Skeletal muscle satellite cell (primary cell): Measurements from ENCODE around the gene EFTUD2.

ENCODE experiments used
- H3K27me3 ChIP-seq: 2 replicates; pipeline ENCODE4 v1.7.0; 2013; ENCODE audit warnings: low read length; ENCODE audit not compliant: control insufficient read depth, insufficient read depth
- H3K36me3 ChIP-seq: 2 replicates; pipeline ENCODE4 v1.7.0; 2013; ENCODE audit warnings: mild to moderate bottlenecking, control low read depth, low read length; ENCODE audit not compliant: insufficient read depth
- H3K4me1 ChIP-seq: 2 replicates; pipeline ENCODE4 v1.7.0; 2013; ENCODE audit warnings: low read length; ENCODE audit not compliant: control insufficient read depth, insufficient read depth
- H3K4me2 ChIP-seq: 2 replicates; pipeline ENCODE4 v1.7.0; 2013; ENCODE audit warnings: mild to moderate bottlenecking, low read length
- H3K4me3 ChIP-seq: 2 replicates; pipeline ENCODE4 v1.7.0; 2013; ENCODE audit warnings: low read length
- H3K9ac ChIP-seq: 2 replicates; pipeline ENCODE4 v1.7.0; 2013; ENCODE audit warnings: mild to moderate bottlenecking, low read depth, low read length, moderate library complexity
- H3K9me3 ChIP-seq: replicated peaks from 2 replicates; pipeline ENCODE4 v1.7.0; 2013; ENCODE audit warnings: mild to moderate bottlenecking, control low read depth, low read length

Gene EFTUD2

GRCh38 chr17:44924107-44924544 lies 24.9 kb upstream of the EFTUD2 start:
- Histone ChIP-seq H3K36me3 (peaks cover 16% of the 10 kb centered on the region), H3K4me2 (no peak overlapping the region), H3K4me3 (no peak overlapping the region), H3K27me3 (no peaks in the 10 kb centered on the region), H3K4me1 (no peaks in the 10 kb centered on the region), H3K9me3 (no peaks in the 10 kb centered on the region), H3K9ac (no peak overlapping the region)

GRCh38 chr17:44922746-44923470 lies 23.7 kb upstream of the EFTUD2 start:
- Histone ChIP-seq H3K4me1 (no peaks in the 10 kb centered on the region), H3K9ac (no peak overlapping the region), H3K4me2 (no peak overlapping the region), H3K4me3 (no peak overlapping the region), H3K27me3 (no peaks in the 10 kb centered on the region), H3K36me3 (peaks cover 12% of the 10 kb centered on the region), H3K9me3 (no peaks in the 10 kb centered on the region)

- H3K4me2 ChIP-seq = no peak overlapping the region
These were observed 22.9 kb upstream of the EFTUD2 start for GRCh38 chr17:44922136-44922535.

DNA sequence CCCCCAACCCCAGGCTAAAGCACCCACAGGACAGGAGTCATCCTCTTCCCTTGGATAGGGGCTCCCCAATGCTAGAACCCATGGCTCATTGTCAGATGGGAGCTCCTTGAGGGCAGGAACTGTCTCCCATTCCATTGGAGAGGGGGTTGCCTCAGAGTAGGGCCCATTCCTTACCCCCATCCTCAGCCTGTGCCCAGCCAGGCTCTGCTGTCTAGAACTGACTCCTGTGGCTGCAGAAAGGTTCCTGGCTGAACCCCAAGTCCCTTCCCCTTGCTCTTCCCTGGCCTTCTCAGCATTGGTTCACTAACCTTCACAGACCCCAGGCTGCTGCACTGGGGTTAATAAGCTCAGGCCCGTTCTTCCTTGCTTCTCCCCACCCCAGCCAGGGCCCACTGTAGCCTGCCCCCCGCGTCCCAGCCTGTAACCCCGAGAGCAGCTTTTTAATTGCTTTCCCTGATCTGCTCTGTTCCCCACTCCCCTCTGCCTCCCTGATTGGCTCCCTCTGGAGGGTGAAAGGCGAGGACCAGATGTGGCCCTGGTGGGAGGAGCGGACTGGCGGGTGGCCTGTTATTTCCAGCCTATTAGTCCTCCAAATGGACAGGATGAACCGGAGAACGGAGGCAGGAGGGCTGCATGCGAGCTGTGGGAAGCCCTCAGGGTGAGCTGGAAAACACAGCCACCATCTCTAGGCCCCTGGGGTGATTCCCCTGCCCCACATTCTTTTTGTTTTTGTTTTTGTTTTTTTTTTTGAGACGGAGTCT lies 22.1 kb upstream of the EFTUD2 start:
- peaks cover 13% of the 10 kb centered on the region for H3K4me1 ChIP-seq
- H3K36me3 ChIP-seq = peaks cover 4% of the 10 kb centered on the region
- H3K9me3 ChIP-seq = no peaks in the 10 kb centered on the region
- H3K27me3 ChIP-seq = no peaks in the 10 kb centered on the region
- no peak overlapping the region for H3K4me3 ChIP-seq
- H3K9ac ChIP-seq = no peak overlapping the region
- H3K4me2 ChIP-seq = no peak overlapping the region

More at GRCh38 chr17:44922136-44922535, 22.9 kb upstream of the EFTUD2 start:
- H3K36me3 ChIP-seq = peaks cover 5% of the 10 kb centered on the region
- H3K4me3 ChIP-seq = no peak overlapping the region
- no peaks in the 10 kb centered on the region for H3K9me3 ChIP-seq
- H3K9ac ChIP-seq = no peak overlapping the region
- no peaks in the 10 kb centered on the region for H3K27me3 ChIP-seq
- peaks cover 4% of the 10 kb centered on the region for H3K4me1 ChIP-seq

DNA sequence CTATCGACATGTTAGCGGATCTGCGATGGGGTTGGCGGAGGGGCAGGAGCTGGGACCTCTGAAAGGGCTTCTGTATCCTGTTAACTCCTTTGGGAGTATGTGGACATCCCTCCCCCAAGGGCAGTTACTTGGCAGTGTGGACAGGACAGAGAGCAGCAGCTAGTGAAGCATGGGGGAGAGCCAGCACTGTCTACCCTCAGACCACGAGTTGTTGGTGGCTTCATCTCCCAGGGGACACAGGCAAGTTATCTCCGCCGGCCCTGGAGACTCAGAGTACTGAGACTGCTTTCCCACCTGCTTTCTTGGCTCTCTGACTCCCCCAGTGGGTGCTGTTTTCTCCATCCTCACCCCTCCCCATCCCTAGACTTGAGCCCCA lies 21.3 kb upstream of the EFTUD2 start:
- Histone ChIP-seq H3K9me3 (no peaks in the 10 kb centered on the region), H3K4me2 (no peak overlapping the region), H3K36me3 (no peaks in the 10 kb centered on the region), H3K4me3 (no peak overlapping the region), H3K27me3 (peaks cover 1% of the 10 kb centered on the region), H3K4me1 (peaks cover 17% of the 10 kb centered on the region), H3K9ac (no peak overlapping the region)

DNA sequence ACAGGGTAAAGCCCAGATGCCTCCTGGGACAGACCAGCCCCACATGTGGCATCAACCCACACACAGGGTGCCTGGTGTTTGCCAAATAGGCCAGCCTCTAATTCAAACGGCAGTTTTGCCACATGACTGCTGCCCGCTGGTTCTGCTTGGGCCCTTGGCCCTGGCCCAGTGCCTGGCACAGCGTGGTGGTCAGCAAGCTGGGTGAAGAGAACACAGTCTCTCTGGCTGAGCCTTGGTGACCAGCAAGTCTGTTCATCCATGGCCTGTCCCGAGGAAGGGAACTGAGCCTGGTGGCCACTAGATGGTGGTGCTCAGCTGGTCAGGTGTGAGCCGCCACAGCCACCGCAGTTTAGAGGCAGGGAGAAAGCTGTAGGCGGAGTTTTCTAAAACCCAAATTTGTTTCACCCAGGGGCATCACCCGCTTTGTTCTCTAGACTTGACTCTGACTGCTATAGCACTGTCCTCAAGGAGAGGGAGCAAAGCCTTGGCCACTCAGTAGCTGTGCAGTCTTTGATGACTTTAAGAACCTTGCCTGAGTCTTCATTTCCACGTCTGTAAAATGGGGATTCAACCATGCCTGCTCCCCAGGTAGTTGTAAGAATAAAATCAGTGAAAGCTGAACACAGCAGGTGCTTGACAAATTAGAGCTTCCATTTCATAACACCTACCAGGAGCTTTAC lies 20.8 kb upstream of the EFTUD2 start:
- Histone ChIP-seq H3K4me1 (peaks cover 17% of the 10 kb centered on the region), H3K9ac (no peak overlapping the region), H3K36me3 (no peaks in the 10 kb centered on the region), H3K27me3 (peaks cover 2% of the 10 kb centered on the region), H3K4me2 (no peak overlapping the region), H3K4me3 (no peak overlapping the region), H3K9me3 (no peaks in the 10 kb centered on the region)

DNA sequence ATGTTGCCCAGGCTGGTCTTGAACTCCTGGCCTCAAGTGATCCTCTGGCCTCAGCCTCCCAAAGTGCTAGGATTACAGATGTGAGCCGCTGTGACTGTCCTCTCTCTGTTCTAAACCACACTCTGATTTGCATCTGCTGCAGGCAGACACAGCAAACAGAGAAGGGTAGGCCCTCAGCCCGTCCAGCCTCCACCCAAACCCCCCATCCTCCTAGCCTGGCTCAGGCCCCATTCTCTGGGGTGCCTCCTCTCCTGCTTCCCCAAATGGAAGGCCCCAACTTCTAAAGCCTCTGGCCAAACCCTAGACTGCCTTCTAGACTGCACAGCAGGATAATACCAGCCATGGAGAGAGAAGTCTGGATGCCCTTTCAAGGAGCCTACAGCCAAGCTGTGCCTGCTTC lies 20.2 kb upstream of the EFTUD2 start:
- no peaks in the 10 kb centered on the region for H3K9me3 ChIP-seq
- H3K36me3 ChIP-seq = no peaks in the 10 kb centered on the region
- peaks cover 2% of the 10 kb centered on the region for H3K27me3 ChIP-seq
- H3K4me3 ChIP-seq = no peak overlapping the region
- H3K4me2 ChIP-seq = no peak overlapping the region
- peaks cover 17% of the 10 kb centered on the region for H3K4me1 ChIP-seq
- no peak overlapping the region for H3K9ac ChIP-seq

DNA sequence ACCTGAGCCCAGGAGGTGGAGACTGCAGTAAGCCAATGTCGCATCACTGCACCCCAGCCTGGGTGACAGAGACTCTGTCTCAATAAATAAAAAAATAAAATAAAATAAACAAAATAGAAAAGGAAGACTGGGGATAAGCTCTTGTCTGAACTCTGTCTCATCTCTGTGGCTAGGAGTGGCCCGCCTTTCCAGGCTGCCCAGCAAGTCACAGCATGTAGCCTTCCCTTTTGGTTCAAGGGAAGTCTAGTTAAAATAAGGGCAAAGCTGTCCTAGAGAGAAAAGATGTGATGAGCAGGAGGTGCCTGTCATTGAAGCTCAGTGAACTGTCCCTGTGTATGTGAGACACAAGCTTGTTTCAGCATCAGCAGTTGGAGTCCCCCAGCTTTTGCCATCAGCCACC lies 18.8 kb upstream of the EFTUD2 start:
- Histone ChIP-seq H3K4me1 (peaks cover 17% of the 10 kb centered on the region), H3K9me3 (no peaks in the 10 kb centered on the region), H3K36me3 (no peaks in the 10 kb centered on the region), H3K4me3 (no peak overlapping the region), H3K27me3 (peaks cover 9% of the 10 kb centered on the region), H3K4me2 (no peak overlapping the region), H3K9ac (no peak overlapping the region)

DNA sequence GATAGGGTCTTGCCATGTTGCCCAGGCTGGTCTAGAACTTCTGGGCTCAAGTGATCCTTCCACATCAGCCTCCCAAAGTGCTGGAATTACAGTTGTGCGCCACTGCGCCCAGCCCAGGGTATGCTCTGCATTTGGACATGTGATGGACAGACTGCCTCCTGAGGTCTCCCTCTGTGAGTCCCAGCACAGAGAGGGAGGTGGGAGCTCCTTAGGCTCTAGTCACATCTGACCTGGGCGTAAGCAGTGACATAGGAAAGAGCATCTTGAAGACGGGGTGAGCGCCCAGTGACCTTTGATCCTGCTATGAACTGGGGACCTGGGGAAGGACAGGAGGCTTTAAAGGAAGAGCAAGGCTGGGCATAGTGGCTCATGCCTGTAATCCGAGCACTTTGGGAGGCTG lies 18.2 kb upstream of the EFTUD2 start:
- Histone ChIP-seq H3K4me1 (peaks cover 17% of the 10 kb centered on the region), H3K4me3 (no peak overlapping the region), H3K9ac (no peak overlapping the region), H3K4me2 (no peak overlapping the region), H3K36me3 (no peaks in the 10 kb centered on the region), H3K9me3 (no peaks in the 10 kb centered on the region), H3K27me3 (peaks cover 13% of the 10 kb centered on the region)

- H3K27me3 ChIP-seq = peaks cover 15% of the 10 kb centered on the region
- H3K4me3 ChIP-seq = no peak overlapping the region
- peak overlapping the region; percentile 11 for H3K4me2 ChIP-seq
- no peak overlapping the region for H3K9ac ChIP-seq
- no peaks in the 10 kb centered on the region for H3K36me3 ChIP-seq
- no peaks in the 10 kb centered on the region for H3K9me3 ChIP-seq
- H3K4me1 ChIP-seq = peaks cover 17% of the 10 kb centered on the region
These were observed 17.6 kb upstream of the EFTUD2 start for GRCh38 chr17:44916781-44917241.

DNA sequence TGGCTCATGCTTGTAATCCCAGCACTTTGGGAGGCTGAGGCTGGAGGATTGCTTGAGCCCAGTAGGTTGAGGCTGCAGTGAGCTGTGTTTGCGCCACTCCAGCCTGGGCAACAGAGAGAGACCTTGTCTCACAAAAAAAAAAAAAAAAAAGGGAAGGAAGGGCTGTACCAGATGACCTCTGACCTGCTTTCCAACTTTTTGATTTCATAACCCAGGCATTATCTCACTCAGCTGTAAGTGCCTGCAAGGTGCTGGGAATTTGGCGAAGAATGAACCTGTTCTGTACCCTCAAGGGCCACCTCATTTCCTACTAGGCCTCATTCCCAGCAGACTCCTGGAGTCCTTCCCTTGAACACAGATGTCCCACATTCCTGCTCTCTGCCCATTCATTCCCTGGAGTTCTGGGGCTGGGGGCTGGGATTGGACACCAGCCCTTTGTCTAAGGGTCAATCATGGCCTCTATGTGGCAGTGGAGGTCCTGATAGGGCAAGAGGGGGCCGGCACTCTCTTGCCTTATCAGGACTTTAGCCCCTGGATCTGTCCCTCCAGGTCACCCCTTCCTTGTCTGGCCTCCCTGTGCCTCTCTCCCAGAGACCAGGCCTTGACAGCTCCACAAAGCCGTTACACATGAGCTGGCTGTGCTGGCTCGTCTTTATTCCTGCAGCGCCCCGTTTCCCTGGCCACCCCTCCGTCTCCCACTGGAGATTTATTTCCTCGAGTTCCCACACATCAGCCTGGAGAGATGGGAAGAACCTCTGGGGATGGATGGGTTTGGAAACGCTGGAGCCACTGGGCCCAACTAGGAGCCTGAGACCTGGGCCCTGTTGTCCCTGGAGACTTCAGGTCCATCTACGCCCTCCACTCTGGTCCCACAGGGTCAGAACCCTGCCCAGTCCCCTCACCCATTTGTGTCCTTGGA lies 16.9 kb upstream of the EFTUD2 start:
- no peak overlapping the region for H3K9ac ChIP-seq

More for the DNA sequence above, 16.9 kb upstream of the EFTUD2 start:
- H3K4me2 ChIP-seq = peak overlapping the region; percentile 11
- H3K36me3 ChIP-seq = no peaks in the 10 kb centered on the region
- H3K4me1 ChIP-seq = peaks cover 21% of the 10 kb centered on the region
- no peak overlapping the region for H3K4me3 ChIP-seq
- peaks cover 15% of the 10 kb centered on the region for H3K27me3 ChIP-seq
- H3K9me3 ChIP-seq = no peaks in the 10 kb centered on the region
